Cardiac muscle cell (in vitro differentiated cells and primary cell): ENCODE results near the gene CACNA1C. TPM values are rescaled to one million over a fixed set of nuclear protein-coding genes. Genes with fewer than 3 reads are reported as not detected.

Experiments
- DNase-seq, 2 donors: peaks; one replicate each; pipeline versions ENCODE4 v3.0.0 to v3.0.0-alpha.2; 2010 to 2017; ENCODE audit warnings: low read depth in 1 of 2, low spot score in 1 of 2
- H3K27ac ChIP-seq: fragments of 200-600 bp; sonication (generic); 2 replicates; pipeline ENCODE4 v1.5.1; 2016
- H3K27me3 ChIP-seq: fragments of 200-600 bp; sonication (generic); 2 replicates; pipeline ENCODE4 v1.6.0; 2016; ENCODE audit warnings: control low read depth
- H3K36me3 ChIP-seq: fragments of 200-600 bp; sonication (generic); 2 replicates; pipeline ENCODE4 v1.5.1; 2016; ENCODE audit warnings: control low read depth
- H3K4me1 ChIP-seq: fragments of 200-600 bp; sonication (generic); 2 replicates; pipeline ENCODE4 v1.8.1; 2017; ENCODE audit warnings: low read depth, mild to moderate bottlenecking, mixed run types
- H3K4me3 ChIP-seq: fragments of 200-600 bp; sonication (generic); 2 replicates; pipeline ENCODE4 v1.5.1; 2016; ENCODE audit warnings: mild to moderate bottlenecking
- H3K9me3 ChIP-seq: fragments of 200-600 bp; sonication (generic); 2 replicates; pipeline ENCODE4 v1.5.1; 2017; ENCODE audit warnings: low read depth, mild to moderate bottlenecking, control low read depth
- CTCF ChIP-seq: IDR thresholded peaks from 2 replicates; pipeline ENCODE4 v1.5.1; 2012; ENCODE audit warnings: low read depth, mild to moderate bottlenecking, low read length
- polyA plus RNA-seq: library from polyadenylated mRNA; unstranded; fragments of >200 nt; fragmentation: Nextera tagmentation; extraction: Ambion mirVana; gene quantifications from 2 replicates; pipeline ENCODE4 v1.2.1, GENCODE V29; 2016
- total RNA-seq: library from RNA; depleted of rRNA; stranded (reverse); fragments of >200 nt; gene quantifications from 2 replicates; pipeline ENCODE4 v1.2.3, GENCODE V29; 2016

The CACNA1C gene
- total and polyA plus RNA-seq, 2 experiments from 2014 or later, result 40.8 to 77.8 TPM

- Histone ChIP-seq H3K4me1 (peaks cover 16% of the 10 kb centered on the region), H3K4me3 (no peak overlapping the region), H3K9me3 (no peaks in the 10 kb centered on the region), H3K36me3 (no peaks in the 10 kb centered on the region), H3K27me3 (no peaks in the 10 kb centered on the region), H3K27ac (no peak overlapping the region)
- DNase-seq, result peak in 1 of 2 donors; percentile 42
- TF ChIP-seq CTCF, result no peak
These were observed 292.1 kb downstream of the CACNA1C start for GRCh38 chr12:2344885-2345284.

- Histone ChIP-seq H3K27ac (no peak overlapping the region), H3K36me3 (no peaks in the 10 kb centered on the region), H3K4me3 (no peak overlapping the region), H3K27me3 (no peaks in the 10 kb centered on the region), H3K4me1 (peaks cover 16% of the 10 kb centered on the region), H3K9me3 (no peaks in the 10 kb centered on the region)
- DNase-seq, result no peak
- no peak for TF ChIP-seq CTCF
These were observed 293.1 kb downstream of the CACNA1C start for GRCh38 chr12:2345902-2346301.

- Histone ChIP-seq H3K9me3 (no peaks in the 10 kb centered on the region), H3K27ac (no peak overlapping the region), H3K27me3 (no peaks in the 10 kb centered on the region), H3K4me3 (no peak overlapping the region), H3K36me3 (no peaks in the 10 kb centered on the region), H3K4me1 (peaks cover 15% of the 10 kb centered on the region)
- no peak for DNase-seq
- TF ChIP-seq CTCF, result no peak
These were observed 293.6 kb downstream of the CACNA1C start for GRCh38 chr12:2346416-2346815.

- DNase-seq, result no peak
- Histone ChIP-seq H3K27me3 (no peaks in the 10 kb centered on the region), H3K4me1 (peaks cover 11% of the 10 kb centered on the region), H3K36me3 (no peaks in the 10 kb centered on the region), H3K27ac (no peak overlapping the region), H3K9me3 (no peaks in the 10 kb centered on the region), H3K4me3 (no peak overlapping the region)
- no peak for TF ChIP-seq CTCF
These were observed 294.5 kb downstream of the CACNA1C start for GRCh38 chr12:2347137-2347843.

- no peak for TF ChIP-seq CTCF
- no peak overlapping the region for H3K27ac ChIP-seq
- H3K27me3 ChIP-seq, result no peaks in the 10 kb centered on the region
- peaks cover 11% of the 10 kb centered on the region for H3K4me1 ChIP-seq
- no peaks in the 10 kb centered on the region for H3K36me3 ChIP-seq
- H3K4me3 ChIP-seq, result no peak overlapping the region
- H3K9me3 ChIP-seq, result no peaks in the 10 kb centered on the region
- no peak for DNase-seq
These were observed 295.2 kb downstream of the CACNA1C start for GRCh38 chr12:2347844-2348481.
